Measurements from ENCODE around the gene LRRC4B. TPM values are rescaled to one million over a fixed set of nuclear protein-coding genes. Genes with fewer than 3 reads are reported as not detected.

Gene LRRC4B
- total and polyA plus RNA-seq, 2 of the 13 experiments (the other 11 are each of a cell fraction or from before 2014, with no cell fraction given) = not detected

DNA sequence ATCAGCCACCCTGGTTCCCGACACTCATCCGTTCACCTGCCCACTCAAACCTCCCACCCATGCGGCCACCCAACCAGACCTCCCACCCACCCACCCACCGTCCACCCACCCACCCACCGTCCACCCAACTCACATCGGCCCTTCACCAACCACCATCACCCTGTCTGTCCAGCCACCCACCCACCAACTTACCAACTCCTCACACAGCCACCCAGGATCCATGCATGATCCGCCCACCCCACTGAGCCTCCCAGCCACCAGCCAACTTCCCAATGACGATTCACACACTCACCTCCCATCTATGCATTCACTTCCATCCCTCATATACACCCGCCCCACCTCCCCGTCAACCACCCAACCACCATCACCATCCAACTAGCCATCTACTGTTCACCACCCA is 61.5 kb downstream of the LRRC4B start (continued):
- TF ChIP-seq ZNF331 (CRISPR knock-in tag; IDR thresholded peaks at IDR 0.05) = no peak
- TF ChIP-seq NFE2L1 (CRISPR knock-in tag; IDR thresholded peaks at IDR 0.05; ENCODE audit: borderline replicate concordance) = no peak
- no peak for TF ChIP-seq HOXA5 (CRISPR knock-in tag; IDR thresholded peaks at IDR 0.05)
- TF ChIP-seq SPEN (CRISPR knock-in tag; IDR thresholded peaks at IDR 0.05; ENCODE audit: low read depth) = no peak
- no peak for TF ChIP-seq MZF1 (CRISPR knock-in tag; IDR thresholded peaks at IDR 0.05; ENCODE audit: borderline replicate concordance)
- no peak for TF ChIP-seq SIX1 (CRISPR knock-in tag; IDR thresholded peaks at IDR 0.05; ENCODE audit: borderline replicate concordance)
- TF ChIP-seq HNF4A (CRISPR knock-in tag; IDR thresholded peaks at IDR 0.05) = no peak

DNA sequence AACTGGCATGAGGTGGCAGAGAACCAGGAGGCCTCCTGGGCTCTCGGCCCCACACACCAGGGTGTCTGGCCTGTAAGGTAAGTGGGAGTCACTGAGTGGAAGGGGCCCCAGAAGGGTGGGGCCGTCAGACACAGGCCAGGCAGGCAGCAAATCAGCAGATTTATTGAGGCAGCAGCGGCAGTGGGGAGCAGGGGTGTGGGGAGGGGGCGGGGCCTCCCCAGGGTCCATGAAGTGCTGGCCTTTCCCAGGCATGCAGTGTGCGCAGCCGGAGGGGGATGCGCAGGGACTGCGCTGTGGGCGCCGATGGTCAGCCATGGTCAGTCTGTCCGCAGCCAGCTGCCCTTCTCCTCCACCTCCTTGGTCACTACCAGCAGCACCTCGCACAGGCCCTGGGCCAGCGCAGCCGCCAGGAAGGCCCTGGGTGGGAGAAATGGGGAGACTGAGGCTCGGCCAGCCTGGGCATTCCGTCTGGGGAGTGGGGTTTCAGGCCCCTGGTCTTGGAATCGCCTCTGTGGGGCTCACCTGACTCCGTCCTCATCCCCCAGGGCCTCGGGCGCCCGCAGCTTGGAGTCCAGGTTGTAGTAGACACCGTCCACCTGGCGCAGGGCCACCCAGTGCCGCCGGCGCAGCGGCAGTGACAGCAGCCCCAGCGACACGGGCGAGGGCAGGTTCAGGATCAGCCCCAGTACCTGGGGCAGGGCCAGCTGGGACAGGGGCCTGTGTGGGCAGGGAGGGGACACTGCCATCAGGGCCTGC is 62.2 kb downstream of the LRRC4B start:
- DNase-seq (ENCODE audit: low spot score) (no peak), FAIRE-seq (no peak), ATAC-seq (no peak)
- Histone ChIP-seq H3K27ac (ENCODE audit: extremely low read length, insufficient read depth, low read length) (no peak overlapping the region), H3K27me3 (ENCODE audit: control insufficient read depth in 1 of 2, insufficient read depth in 2 of 2, low read length in 2 of 2) (no peaks in the 10 kb centered on the region; a peak in 2 of 5 replicates), H3K9me3 (ENCODE audit: low read length) (no peaks in the 10 kb centered on the region), H2AFZ (ENCODE audit: low read length) (no peak overlapping the region), H4K20me1 (ENCODE audit: insufficient read depth, low read length) (no peaks in the 10 kb centered on the region), H3K4me3 (replicated peaks in 1 of 3; ENCODE audit: insufficient read depth in 1 of 3, low read depth in 2 of 3, low read length in 3 of 3) (no peak overlapping the region), H3K4me1 (ENCODE audit: insufficient read depth, low read length) (no peaks in the 10 kb centered on the region), H3K4me2 (ENCODE audit: low read depth, low read length) (no peak overlapping the region), H3K79me2 (ENCODE audit: insufficient read depth, low read length) (no peaks in the 10 kb centered on the region), H3K9ac (ENCODE audit: insufficient read depth, low read depth, low read length) (no peak overlapping the region), H3K36me3 (replicated peaks in 1 of 2; ENCODE audit: control insufficient read depth in 1 of 2, insufficient read depth in 2 of 2, low read length in 2 of 2) (no peaks in the 10 kb centered on the region)
- in situ Hi-C loops (cut with HindIII; ENCODE audit: extremely low pct_ligation_motif_present, low pct_unique_long_range_greater_than_20kb) = no loop called here
- BruUV-seq (replicated peaks) = no TSS peak
- ChIA-PET POLR2A (no interaction called here), CTCF (ENCODE audit: low intra/inter-chr PET ratio, low total read pairs) (no interaction called here)
- WGBS (ENCODE audit: low lambda C conversion rate) = 60% methylated on average over 10 of the region's 30 CpGs
- intact Hi-C loops (cut with micrococcal nuclease; ENCODE audit: unreplicated experiment) = no loop called here
- TF ChIP-seq SMAD1 (CRISPR knock-in tag; IDR thresholded peaks at IDR 0.05; ENCODE audit: borderline replicate concordance, low read depth) (no peak), MIER2 (CRISPR knock-in tag; IDR thresholded peaks at IDR 0.05) (no peak), ZNF501 (CRISPR knock-in tag; IDR thresholded peaks at IDR 0.05) (no peak)
- TF ChIP-seq, protein P1, sequence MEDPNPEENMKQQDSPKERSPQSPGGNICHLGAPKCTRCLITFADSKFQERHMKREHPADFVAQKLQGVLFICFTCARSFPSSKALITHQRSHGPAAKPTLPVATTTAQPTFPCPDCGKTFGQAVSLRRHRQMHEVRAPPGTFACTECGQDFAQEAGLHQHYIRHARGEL (CRISPR knock-in tag; IDR thresholded peaks at IDR 0.05) = no peak

Data from HepG2 (cell line).